Measurements from ENCODE around the gene GALNT2. TPM values are rescaled to one million over a fixed set of nuclear protein-coding genes. Genes with fewer than 3 reads are reported as not detected.

GALNT2 gene
- total RNA-seq, 1 experiment from 2014 or later: 99.1 TPM

DNA sequence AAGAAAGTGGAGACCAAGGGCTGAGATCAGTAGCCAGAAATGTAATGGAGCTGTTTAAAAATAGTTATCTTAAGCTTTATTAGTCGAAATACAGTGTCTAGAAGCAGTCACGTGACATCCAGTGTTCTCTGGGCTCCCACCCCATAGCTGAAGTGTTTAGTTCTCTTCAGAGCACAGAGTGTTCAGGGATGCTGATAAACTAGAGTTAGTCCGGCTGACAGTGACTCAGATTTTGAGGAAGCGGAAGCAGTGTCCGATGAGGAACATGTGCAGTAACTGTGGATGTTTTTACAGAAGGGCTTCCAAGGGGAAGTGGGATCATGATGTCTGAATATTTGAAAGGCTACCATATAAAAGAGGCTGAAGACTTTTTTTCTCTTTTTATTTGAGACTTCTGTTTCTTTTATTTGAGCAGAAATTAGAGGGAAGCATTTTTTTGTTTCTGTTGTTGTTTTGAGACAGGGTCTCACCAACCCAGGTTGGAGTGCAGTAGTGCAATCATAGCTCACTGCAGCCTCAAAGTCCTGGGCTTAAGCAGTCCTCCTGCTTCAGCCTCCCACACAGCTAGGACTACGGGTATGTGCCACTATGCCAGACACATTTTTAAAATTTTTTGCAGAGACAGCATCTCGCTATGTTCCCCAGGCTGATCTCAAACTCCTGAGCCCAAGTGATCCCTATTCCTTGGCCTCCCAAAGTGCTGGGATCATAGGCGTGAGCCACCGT, 124.2 kb downstream of the GALNT2 start:
- no peak for DNase-seq
- no peaks in the 10 kb centered on the region for H3K27me3 ChIP-seq (ENCODE audit: control insufficient read depth, insufficient read depth, low read length)
- no peaks in the 10 kb centered on the region for H3K36me3 ChIP-seq (replicated peaks; ENCODE audit: control insufficient read depth, insufficient read depth, low read length)
- H3K4me3 ChIP-seq (ENCODE audit: insufficient read depth, low read depth, low read length): no peak overlapping the region

DNA sequence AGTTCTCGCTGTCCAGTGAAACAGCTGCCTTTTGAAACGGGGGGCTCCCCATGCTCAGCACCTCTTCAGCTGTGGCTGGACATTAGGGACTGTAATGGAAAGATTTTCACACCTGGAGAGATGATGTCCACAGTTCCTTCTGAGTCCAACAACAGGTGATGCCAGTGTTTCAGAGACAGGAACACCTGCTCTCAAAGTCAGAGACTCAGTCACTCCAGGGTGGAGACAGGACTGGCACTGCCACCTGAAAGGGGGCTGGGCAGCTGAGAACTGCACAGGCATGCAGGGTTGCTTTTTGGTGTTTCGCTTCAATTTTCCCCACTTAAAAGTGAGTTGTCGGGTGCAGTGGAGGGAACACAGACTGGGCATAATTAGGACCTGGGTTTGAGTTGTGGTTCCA, 124.8 kb downstream of the GALNT2 start:
- DNase-seq: no peak
- Histone ChIP-seq H3K36me3 (replicated peaks; ENCODE audit: control insufficient read depth, insufficient read depth, low read length) (no peaks in the 10 kb centered on the region), H3K27me3 (ENCODE audit: control insufficient read depth, insufficient read depth, low read length) (no peaks in the 10 kb centered on the region), H3K4me3 (ENCODE audit: insufficient read depth, low read depth, low read length) (no peak overlapping the region)

DNA sequence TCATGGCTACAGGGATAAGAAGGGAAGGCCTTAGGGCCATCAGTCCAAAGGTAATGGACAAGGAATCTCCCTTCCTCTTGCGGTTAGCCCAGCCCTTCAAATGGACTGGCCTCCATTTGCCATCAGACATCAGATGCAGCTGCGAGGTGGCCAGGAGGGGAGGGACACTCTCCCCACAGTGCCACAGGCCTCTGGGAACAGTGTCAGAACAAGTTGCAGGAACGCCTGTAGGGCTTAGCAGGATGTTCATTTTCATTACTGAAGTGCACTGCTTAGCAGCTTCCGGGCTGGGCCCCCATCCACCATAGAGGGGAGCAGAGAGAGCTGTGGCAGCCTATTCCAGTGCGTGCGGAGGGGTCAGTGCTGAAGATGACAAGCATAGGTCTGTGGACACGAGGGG, 127.5 kb downstream of the GALNT2 start:
- DNase-seq: no peak
- H3K4me3 ChIP-seq (ENCODE audit: insufficient read depth, low read depth, low read length): no peak overlapping the region

DNA sequence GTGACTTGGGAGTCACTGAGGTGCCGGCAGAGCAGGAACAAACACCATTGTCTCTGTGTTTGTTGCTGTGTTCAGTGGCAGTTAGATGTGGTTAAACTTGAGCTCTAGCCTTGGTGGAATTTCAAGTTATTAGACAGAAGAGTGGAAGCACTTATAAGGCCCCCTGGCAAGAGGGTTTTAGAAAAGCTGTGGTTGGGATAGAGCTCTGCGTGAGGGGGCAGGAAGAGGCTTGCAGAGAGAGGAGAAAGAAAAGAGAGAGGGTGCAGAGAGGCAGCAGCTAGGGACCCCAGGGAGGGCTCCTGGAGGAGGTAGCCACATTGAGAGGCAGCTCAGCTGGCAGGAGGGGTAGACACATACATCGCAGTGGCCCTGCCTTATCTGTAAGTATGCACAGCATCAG, 128.2 kb downstream of the GALNT2 start:
- Histone ChIP-seq H3K27me3 (ENCODE audit: control insufficient read depth, insufficient read depth, low read length) (no peaks in the 10 kb centered on the region), H3K4me3 (ENCODE audit: insufficient read depth, low read depth, low read length) (no peak overlapping the region), H3K36me3 (replicated peaks; ENCODE audit: control insufficient read depth, insufficient read depth, low read length) (no peaks in the 10 kb centered on the region)
- DNase-seq: no peak

More for the DNA sequence above, 127.5 kb downstream of the GALNT2 start:
- H3K27me3 ChIP-seq (ENCODE audit: control insufficient read depth, insufficient read depth, low read length): no peaks in the 10 kb centered on the region
- no peaks in the 10 kb centered on the region for H3K36me3 ChIP-seq (replicated peaks; ENCODE audit: control insufficient read depth, insufficient read depth, low read length)

DNA sequence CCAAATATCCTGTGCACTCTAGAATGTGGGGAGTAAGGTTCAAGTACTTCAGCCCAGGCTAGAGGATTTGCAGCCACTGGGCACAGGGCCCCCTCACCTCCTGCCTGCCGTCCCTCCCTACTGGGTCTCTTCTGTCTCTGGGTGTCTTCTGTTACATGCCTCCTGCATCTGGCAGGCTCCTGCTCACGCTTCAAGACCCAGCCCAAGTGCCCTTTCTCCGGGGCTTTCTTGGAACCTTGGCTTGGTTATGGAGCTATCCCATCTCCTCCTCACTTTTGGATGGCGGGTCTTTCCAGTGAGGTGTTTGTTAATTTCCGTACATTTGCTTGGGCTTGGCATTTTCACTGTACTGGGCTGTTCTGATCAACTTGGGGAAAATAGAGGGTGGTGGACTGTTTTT, 129.0 kb downstream of the GALNT2 start:
- H3K36me3 ChIP-seq (replicated peaks; ENCODE audit: control insufficient read depth, insufficient read depth, low read length): no peaks in the 10 kb centered on the region
- no peaks in the 10 kb centered on the region for H3K27me3 ChIP-seq (ENCODE audit: control insufficient read depth, insufficient read depth, low read length)
- H3K4me3 ChIP-seq (ENCODE audit: insufficient read depth, low read depth, low read length): no peak overlapping the region
- DNase-seq: no peak

DNA sequence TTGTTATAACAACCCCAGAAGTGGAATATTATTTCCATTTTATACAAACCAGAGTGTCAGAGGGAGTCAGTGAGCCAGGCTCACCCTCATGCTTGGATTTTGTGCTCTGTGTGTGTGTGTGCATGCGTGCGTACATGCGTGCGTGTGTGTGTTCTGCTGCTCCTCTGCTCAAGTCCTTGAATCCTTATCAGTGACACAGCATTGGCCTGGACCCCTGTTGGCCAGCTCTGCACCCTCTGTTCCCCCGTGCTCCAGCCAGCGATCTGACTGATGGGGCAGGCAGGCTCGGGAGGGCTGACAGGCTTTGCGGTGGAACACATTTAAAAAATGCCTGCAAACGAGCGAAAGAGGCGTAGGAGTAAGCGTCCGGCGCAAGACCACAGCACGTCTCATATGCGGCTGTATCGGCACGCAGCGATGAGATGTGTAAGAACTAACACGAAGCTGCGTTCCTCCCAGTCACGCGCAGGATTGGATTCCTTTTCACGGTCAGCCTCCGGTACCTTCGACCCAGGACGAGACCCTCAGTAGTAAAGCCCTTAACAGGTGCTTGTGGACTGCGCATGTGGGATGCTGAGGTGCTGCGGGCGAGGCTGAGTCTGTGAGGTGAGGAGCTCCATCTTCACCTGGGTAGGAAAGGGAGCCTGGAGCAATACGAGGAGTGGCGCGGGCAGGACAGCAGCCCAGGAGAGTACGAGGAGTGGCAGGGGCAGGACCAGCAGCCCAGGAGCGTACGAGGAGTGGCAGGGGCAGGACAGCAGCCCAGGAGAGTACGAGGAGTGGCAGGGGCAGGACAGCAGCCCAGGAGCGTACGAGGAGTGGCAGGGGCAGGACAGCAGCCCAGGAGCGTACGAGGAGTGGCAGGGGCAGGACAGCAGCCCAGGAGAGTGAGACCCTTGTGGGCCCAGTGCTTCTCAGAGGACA, 130.9 kb downstream of the GALNT2 start:
- Histone ChIP-seq H3K4me3 (ENCODE audit: insufficient read depth, low read depth, low read length) (no peak overlapping the region), H3K36me3 (replicated peaks; ENCODE audit: control insufficient read depth, insufficient read depth, low read length) (no peaks in the 10 kb centered on the region), H3K27me3 (ENCODE audit: control insufficient read depth, insufficient read depth, low read length) (no peaks in the 10 kb centered on the region)
- no peak for DNase-seq

DNA sequence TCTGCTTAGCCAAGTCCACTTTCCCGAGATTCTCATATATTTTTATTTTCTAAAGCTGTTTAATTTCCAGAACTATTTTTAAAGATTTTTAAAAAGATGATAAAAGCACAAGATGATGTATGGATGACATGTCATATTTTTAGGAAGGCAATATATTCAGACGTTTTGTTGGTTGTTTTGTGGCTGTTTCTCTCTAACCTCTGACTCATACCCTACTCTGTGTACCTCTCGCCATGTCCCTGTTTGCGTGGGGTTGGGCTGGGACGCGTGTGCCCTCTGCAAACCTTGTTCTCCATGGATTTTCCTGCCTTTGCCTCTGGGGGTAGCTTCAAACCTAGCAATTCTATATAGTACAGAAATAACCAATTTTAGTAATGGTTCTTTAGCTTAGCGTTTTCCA, 132.0 kb downstream of the GALNT2 start:
- no peak for DNase-seq
- Histone ChIP-seq H3K36me3 (replicated peaks; ENCODE audit: control insufficient read depth, insufficient read depth, low read length) (no peaks in the 10 kb centered on the region), H3K27me3 (ENCODE audit: control insufficient read depth, insufficient read depth, low read length) (no peaks in the 10 kb centered on the region), H3K4me3 (ENCODE audit: insufficient read depth, low read depth, low read length) (no peak overlapping the region)

DNA sequence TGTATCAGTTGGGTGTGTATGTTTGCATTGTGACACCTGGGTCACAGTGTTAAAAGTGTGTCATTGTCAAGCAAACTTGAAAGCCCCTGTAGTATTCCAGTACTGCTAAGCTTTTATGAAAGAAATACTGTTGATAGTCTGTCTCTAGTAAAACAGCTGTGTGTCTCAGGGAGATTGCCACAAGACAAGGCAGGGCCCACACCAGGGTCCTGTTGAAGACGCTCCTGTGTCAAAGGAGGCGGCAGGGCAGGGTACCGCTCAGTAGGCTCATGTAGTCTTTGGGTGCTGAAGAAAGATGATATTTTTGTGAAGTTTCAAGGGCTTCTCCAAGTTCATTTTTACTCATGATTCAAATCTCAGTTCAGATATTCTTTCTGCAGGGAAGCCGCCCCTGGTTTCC, 132.5 kb downstream of the GALNT2 start:
- H3K4me3 ChIP-seq (ENCODE audit: insufficient read depth, low read depth, low read length): no peak overlapping the region
- H3K27me3 ChIP-seq (ENCODE audit: control insufficient read depth, insufficient read depth, low read length): no peaks in the 10 kb centered on the region
- no peaks in the 10 kb centered on the region for H3K36me3 ChIP-seq (replicated peaks; ENCODE audit: control insufficient read depth, insufficient read depth, low read length)
- no peak for DNase-seq

DNA sequence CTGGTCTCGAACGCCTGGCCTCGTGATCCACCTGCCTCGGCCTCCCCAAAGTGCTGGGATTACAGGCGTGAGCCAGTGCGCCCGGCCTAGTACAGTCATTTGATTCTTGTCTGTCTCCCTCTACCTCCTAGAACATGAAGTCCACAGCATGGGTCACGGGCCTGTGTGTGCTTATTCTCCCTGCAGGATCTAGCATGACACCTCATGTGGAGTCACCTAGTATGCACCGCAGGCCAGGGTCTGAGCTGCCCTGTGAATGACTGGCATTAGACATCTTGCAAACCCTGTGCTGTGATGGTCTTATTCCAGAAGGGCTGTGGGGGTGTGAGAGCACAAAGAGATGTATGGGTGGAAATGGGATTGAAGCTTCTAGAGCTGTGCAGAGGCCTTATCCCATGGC, 133.2 kb downstream of the GALNT2 start:
- no peak for DNase-seq

DNA sequence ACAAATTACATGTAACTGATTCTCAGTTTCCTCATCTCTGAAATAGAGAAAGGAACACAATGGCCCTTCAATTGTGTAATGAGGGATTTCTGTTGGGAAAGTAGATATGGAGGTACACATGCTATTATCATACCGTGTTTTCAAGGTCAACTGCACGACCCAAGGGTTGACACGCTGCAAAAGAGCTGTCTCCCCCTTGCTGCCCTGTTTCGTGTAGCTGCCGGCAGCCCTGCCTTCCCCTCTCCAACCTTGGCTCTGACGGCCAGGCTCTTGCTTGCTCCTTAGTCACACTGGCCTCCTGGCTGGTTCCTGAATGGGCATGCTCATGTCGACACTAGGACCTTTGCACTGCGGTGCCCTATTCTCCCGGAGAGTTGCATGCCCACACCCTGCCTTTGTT, 134.4 kb downstream of the GALNT2 start:
- no peak overlapping the region for H3K4me3 ChIP-seq (ENCODE audit: insufficient read depth, low read depth, low read length)
- H3K27me3 ChIP-seq (ENCODE audit: control insufficient read depth, insufficient read depth, low read length): no peaks in the 10 kb centered on the region
- no peak for DNase-seq
- H3K36me3 ChIP-seq (replicated peaks; ENCODE audit: control insufficient read depth, insufficient read depth, low read length): no peaks in the 10 kb centered on the region; the same call in 1 of the 2 replicates

More for the DNA sequence above, 133.2 kb downstream of the GALNT2 start:
- H3K36me3 ChIP-seq (replicated peaks; ENCODE audit: control insufficient read depth, insufficient read depth, low read length): no peaks in the 10 kb centered on the region; the same call in 1 of the 2 replicates
- no peak overlapping the region for H3K4me3 ChIP-seq (ENCODE audit: insufficient read depth, low read depth, low read length)
- H3K27me3 ChIP-seq (ENCODE audit: control insufficient read depth, insufficient read depth, low read length): no peaks in the 10 kb centered on the region

DNA sequence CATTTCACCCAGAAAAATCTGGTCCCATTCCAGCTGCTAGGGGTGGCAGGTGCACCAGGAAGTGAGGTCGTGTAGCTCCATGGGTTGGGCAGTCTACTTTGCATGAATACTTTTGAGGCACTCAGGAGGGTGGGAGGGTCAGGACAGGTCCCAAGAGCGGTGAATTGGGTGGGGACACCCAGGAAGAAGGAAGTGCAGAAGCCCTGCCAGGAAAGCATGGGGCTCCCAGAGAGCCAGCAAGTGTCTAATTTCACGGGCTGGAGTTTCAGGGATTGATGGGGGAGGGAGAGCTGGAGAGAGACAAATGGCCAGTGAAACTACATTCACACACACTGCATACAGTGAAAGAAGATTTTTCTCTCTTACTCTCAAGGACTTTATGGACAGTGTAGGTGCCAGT, 137.8 kb downstream of the GALNT2 start:
- DNase-seq: no peak
- Histone ChIP-seq H3K4me3 (ENCODE audit: insufficient read depth, low read depth, low read length) (no peak overlapping the region), H3K27me3 (ENCODE audit: control insufficient read depth, insufficient read depth, low read length) (no peaks in the 10 kb centered on the region), H3K36me3 (replicated peaks; ENCODE audit: control insufficient read depth, insufficient read depth, low read length) (no peaks in the 10 kb centered on the region; the same call in 1 of the 2 replicates)

DNA sequence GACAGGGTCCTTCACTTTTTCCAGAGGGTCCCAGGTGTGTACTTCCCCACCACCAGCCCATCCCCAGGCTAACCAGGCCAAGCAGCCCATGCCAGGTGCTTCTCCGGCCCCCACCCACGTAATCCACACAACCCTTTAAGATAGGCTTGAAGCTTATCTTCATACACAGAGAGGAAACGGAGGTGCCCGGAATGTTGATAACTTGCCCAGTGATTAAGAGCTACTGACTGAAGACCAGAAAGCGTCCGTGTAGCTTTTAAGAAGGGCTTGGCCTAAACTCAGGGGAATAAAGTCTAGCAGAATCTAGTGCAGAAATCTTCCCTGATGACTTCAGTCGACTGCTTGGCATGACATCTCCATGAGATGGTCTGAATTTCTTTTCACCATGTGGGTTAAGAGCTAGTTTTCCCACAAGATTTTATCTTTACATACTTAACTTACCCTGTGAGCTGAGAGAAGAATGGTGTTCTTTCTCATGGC, 138.7 kb downstream of the GALNT2 start:
- DNase-seq: no peak
- Histone ChIP-seq H3K27me3 (ENCODE audit: control insufficient read depth, insufficient read depth, low read length) (no peaks in the 10 kb centered on the region), H3K36me3 (replicated peaks; ENCODE audit: control insufficient read depth, insufficient read depth, low read length) (no peaks in the 10 kb centered on the region; the same call in 1 of the 2 replicates), H3K4me3 (ENCODE audit: insufficient read depth, low read depth, low read length) (no peak overlapping the region)

DNA sequence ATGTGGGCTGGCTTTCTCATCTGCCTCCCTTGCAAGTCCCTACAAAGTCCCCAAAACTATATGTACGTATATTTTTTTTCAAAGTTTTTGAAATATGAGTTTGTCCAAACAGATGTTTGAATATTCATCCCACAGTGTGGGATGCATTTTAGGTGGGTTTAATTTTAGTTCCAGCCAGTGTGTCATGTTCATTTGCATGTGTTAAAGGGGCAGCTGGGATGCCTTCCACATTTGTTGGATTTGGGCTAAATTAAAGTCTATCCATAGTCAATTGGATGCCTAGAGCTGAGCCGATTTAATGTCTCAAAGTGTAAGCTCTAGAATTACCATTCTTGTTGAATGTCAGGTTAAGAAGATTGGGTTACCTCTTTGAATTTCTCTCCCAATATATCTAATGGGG, 139.2 kb downstream of the GALNT2 start:
- Histone ChIP-seq H3K36me3 (replicated peaks; ENCODE audit: control insufficient read depth, insufficient read depth, low read length) (no peaks in the 10 kb centered on the region; the same call in 1 of the 2 replicates), H3K4me3 (ENCODE audit: insufficient read depth, low read depth, low read length) (no peak overlapping the region), H3K27me3 (ENCODE audit: control insufficient read depth, insufficient read depth, low read length) (no peaks in the 10 kb centered on the region)
- DNase-seq: no peak

DNA sequence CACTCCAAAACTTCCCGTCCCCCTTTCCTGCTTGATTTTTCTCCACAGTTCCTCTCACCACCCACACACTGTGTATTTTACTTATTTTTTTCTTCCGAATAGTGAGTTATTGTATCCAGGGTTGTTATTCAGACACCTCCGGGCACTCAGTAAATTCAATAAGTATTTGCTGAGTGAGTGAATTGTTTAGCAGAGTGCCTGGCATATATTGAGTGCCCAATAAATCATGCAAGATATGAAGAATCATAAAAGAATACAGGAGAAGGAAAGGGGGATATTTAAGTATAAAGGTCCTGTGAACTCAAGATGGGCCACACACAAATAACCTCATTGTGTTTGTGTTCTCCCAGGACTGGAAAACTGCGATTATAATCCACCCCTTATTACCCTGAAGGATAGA, 139.9 kb downstream of the GALNT2 start:
- Histone ChIP-seq H3K36me3 (replicated peaks; ENCODE audit: control insufficient read depth, insufficient read depth, low read length) (no peaks in the 10 kb centered on the region; the same call in 1 of the 2 replicates), H3K4me3 (ENCODE audit: insufficient read depth, low read depth, low read length) (no peak overlapping the region), H3K27me3 (ENCODE audit: control insufficient read depth, insufficient read depth, low read length) (no peaks in the 10 kb centered on the region)
- no peak for DNase-seq

DNA sequence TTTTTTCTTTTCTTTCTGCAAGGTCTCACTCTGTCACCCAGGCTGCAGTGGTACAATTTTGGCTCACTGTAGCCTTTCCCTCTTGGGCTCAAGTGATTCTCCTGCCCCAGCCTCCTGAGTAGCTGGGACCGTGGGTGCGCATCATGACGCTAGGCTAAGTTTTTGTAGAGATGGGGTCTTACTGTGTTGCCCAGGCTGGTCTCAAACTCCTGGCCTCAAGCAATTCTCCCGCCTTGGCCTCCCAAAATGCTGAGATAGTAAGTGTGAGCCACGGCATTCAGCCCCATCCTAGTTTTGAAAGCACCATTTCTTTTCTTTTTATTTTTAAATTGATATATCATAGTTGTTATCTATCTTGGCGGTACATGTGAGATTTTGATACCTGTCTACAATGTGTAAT, 140.6 kb downstream of the GALNT2 start:
- H3K27me3 ChIP-seq (ENCODE audit: control insufficient read depth, insufficient read depth, low read length): no peaks in the 10 kb centered on the region
- H3K36me3 ChIP-seq (replicated peaks; ENCODE audit: control insufficient read depth, insufficient read depth, low read length): no peaks in the 10 kb centered on the region; the same call in 1 of the 2 replicates
- no peak for DNase-seq
- H3K4me3 ChIP-seq (ENCODE audit: insufficient read depth, low read depth, low read length): no peak overlapping the region
